B cell (primary cell): ENCODE measurements around the gene SPTB.

Experiments
- EZH2 ChIP-seq: IDR thresholded peaks from 2 replicates; pipeline ENCODE4 v1.6.1; 2012; ENCODE audit warnings: borderline replicate concordance, low read depth, mild to moderate bottlenecking, moderate library complexity, low read length; ENCODE audit not compliant: insufficient read depth, poor library complexity, severe bottlenecking
- TF ChIP-seq, protein P1 (sequence below): fragments of 200-600 bp; IDR thresholded peaks from one replicate; pipeline ENCODE4 v1.8.0; 2022; ENCODE audit warnings: antibody characterized with exemption, mild to moderate bottlenecking

GRCh38 chr14:64923015-64923414, 43.3 kb upstream of the SPTB start:
- TF ChIP-seq, protein P1, sequence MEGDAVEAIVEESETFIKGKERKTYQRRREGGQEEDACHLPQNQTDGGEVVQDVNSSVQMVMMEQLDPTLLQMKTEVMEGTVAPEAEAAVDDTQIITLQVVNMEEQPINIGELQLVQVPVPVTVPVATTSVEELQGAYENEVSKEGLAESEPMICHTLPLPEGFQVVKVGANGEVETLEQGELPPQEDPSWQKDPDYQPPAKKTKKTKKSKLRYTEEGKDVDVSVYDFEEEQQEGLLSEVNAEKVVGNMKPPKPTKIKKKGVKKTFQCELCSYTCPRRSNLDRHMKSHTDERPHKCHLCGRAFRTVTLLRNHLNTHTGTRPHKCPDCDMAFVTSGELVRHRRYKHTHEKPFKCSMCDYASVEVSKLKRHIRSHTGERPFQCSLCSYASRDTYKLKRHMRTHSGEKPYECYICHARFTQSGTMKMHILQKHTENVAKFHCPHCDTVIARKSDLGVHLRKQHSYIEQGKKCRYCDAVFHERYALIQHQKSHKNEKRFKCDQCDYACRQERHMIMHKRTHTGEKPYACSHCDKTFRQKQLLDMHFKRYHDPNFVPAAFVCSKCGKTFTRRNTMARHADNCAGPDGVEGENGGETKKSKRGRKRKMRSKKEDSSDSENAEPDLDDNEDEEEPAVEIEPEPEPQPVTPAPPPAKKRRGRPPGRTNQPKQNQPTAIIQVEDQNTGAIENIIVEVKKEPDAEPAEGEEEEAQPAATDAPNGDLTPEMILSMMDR, result no peak
- TF ChIP-seq EZH2, result no peak
